Measurements from ENCODE around the gene ACSS2.
"Not testable (repeated sequence)": the region's sequence is repeated elsewhere in the genome, so short reads cannot be mapped to it uniquely, and the experiment has no call there.

ACSS2 gene

GRCh38 chr20:34873583-34874093 lies 2.8 kb upstream of the ACSS2 start:
- DNase-seq (ENCODE audit: low spot score): no peak

- peak; percentile 87 for DNase-seq (ENCODE audit: low spot score)
These were observed 2.2 kb upstream of the ACSS2 start for GRCh38 chr20:34874094-34874654.

DNA sequence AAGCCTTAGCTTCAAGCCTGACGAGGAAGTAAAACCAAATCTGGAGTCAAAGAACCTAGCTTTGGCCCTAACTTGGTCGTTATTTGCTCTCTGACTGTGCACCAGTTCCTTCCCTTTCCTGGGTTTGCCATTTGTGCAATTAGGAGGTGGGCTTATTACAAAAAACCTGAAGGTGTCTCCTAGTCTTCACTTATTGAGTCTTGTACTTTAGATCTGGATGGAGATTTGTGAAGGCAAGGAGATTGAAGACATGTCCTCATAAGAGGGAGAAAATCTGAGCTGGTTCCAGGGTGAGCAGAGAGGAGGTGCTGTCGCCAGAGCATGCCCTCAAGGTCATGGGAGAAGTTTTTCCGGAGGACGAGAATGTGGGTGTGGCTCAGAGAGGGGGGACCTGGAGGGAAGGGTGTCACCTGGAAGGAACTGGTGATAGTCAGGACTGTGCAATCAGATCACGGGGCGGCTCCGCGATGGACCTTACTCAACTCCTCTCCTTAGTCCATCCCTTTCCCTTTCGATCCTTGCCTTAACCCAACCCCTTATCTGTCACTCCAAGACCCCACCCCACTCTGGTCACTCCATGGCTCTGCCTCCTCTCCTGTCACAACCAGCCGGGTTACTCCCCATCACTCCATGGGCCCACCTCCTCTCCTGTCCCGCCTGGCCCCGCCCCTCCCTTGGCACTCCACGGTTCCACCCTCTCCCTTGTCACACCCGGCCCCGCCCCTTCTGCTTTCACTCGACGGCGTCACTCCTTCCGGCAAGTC lies 588 bp upstream of the ACSS2 start:
- DNase-seq (ENCODE audit: low spot score): no peak

DNA sequence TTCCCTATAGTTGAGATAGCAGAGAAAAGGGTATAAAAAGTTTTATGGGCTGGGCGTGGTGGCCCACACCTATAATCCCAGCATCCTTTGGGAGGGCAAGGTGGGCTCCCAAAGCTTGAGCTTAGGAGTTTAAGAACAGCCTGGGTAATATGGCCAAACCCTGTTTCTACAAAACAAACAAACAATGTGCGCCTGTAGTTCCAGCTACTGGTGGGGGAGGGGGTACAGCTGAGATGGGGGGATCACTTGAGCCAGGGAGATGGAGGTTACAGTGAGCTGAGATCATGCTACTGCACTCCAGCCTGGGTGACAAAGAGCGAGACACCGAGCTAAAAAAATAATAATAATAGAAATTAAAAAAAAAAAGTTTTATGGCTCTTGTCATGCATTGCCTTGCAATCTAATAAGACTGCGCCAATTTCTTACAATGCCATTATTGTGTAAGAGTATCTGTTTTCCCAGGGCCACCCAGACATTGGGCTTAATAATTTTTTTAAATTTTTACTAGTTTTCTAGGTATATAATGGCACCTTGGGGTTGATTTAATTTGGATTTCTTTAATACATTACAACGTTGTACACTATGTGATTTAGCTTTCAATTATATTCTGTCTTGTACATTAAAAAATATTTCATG lies 3.9 kb downstream of the ACSS2 start:
- no peak for DNase-seq (ENCODE audit: low spot score)

DNA sequence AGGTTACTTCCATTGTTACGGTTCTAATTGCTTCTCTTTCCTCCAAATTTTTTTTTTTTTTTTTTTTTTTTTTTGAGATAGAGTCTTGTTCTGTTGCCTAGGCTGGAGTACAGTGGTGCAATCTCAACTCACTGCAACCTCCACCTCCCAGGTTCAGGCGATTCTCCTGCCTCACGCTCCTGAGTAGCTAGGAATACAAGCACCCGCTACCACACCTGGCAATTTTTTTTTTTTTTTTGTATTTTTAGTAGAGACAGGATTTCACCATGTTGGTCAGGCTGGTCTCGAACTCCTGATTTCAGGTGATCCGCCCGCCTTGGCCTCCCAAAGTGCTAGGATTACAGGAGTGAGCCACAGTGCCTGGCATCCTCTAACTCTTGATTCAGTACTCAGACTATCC lies 4.6 kb downstream of the ACSS2 start:
- DNase-seq (ENCODE audit: low spot score): not testable (repeated sequence)

GRCh38 chr20:34881689-34882088 lies 5.3 kb downstream of the ACSS2 start:
- DNase-seq (ENCODE audit: low spot score): no peak

DNA sequence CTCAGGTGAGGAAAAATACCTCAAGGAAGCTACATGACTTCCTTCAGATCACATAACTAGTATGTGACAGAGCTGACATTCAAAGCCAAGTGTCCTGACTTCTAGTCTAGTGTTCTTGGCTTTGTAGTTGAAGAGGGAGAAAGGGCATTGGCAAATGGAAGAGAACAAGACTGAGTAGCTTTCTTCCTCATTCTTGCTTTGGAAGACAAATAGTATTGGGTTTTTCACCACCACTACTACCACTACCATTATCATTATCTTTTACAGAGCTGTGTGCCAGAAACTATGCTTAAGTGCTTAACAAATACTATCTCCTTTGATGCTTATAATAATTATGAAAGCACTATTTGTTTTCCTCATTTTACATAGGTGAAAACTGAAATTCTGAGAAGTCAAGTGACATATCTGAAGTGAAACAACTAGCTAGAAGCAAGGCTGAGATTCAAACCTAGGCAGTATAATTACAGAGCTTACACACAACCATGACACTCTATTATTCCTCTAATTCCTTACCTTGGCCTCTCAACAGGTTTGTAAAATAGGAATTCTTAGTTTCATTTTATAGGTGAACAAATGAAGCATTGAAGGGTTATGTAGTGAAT lies 6.8 kb downstream of the ACSS2 start:
- no peak for DNase-seq (ENCODE audit: low spot score)

GRCh38 chr20:34883809-34884208 lies 7.4 kb downstream of the ACSS2 start:
- DNase-seq (ENCODE audit: low spot score): no peak

DNA sequence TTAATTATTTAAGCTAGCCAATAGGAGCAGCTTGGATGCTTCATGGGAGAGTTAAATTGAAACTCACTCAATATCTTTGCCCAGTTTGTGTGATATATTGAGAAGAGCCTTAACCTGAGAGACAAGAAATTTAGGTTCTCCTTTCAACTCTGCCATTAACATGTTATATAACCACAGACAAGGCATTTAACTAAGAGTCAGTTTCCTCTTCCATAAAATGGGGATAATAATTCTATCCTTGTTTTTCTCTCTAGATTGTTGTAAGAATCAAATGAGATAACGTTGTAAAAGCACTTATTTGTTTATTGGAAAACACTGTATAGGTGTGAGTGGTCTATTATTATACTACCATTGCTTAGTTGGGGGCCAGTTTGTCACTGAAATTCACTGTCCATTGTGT lies 7.8 kb downstream of the ACSS2 start:
- no peak for DNase-seq (ENCODE audit: low spot score)

DNA sequence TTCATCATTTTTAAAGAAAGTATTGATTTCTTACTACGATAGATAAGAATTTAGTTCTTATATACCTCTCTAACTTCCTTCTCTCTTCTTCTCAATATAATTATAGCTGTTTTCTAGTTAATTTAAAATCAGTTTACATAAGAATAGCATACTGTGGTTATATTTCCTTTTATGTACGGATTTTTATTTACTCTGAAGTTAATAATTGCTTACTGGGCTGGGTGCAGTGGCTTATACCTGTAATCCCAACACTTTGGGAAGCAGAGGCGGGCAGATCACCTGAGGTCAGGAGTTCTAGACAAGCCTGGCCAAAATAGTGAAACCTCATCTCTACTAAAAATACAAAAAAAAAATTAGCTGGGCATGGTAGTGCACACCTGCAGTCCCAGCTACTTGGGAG lies 9.7 kb downstream of the ACSS2 start:
- DNase-seq (ENCODE audit: low spot score): no peak

DNA sequence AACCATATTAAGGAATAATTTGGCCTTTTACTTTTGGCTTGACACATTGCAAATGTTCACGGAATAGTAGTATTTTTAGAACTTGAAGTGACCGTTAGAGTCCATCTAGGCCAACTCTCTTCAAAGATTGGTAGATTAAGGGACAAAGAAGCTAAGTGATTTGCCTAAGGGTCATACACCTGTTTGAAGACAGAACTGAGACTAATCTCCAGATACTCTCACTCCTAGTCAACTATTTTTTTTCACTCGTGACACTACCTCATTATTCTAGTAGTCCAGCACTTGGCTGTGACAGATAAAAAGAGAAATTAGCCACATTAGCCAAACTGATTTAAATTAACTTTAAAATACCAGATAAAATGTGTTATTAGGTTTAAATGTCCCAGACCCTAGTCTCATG lies 10.6 kb downstream of the ACSS2 start:
- DNase-seq (ENCODE audit: low spot score): no peak

- no peak for DNase-seq (ENCODE audit: low spot score)
These were observed 12.1 kb downstream of the ACSS2 start for GRCh38 chr20:34888468-34888867.

DNA sequence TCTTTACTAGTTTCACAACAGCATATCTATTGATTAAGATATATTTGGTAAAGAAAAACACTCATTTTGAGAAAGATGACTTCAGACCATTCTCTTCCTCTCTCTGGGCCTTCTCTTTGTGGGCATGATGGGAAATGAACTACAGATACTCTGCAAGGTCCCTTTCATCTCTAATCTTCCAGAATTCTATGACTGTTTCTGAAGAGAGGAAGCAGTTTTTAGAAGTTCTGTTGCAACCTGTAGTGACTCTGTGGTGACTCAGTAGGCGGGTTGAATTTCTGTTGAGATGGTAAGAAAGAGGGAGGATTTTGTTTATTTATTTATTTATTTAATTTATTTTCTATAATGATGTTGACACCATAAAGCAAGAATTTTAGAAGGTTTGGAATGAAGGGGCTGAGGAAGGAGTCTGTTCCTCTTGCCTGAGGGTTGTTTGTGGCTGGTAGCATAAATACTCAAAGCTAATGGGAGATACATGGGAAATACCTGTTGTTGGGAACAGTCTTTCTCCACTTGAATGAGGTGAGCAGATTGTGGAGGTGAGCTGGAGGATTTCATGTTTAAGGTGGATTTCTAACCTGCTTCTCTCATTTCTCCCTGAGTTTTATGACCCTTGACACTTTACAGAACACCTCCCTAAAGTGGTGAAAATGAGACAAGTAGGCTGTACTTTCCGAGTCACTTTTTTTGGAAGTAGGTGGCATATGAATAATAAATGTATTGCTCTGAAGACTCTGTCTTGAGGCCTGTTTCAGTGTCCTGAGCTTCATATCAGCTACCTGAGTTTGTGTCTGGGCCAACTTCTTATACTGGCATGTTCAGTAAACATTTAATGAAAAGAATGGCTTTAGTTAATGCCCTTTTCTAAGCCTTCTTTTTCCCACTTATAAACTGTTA lies 15.0 kb downstream of the ACSS2 start:
- no peak for DNase-seq (ENCODE audit: low spot score)

- no peak for DNase-seq (ENCODE audit: low spot score)
These were observed 16.3 kb downstream of the ACSS2 start for GRCh38 chr20:34892671-34893070.

DNA sequence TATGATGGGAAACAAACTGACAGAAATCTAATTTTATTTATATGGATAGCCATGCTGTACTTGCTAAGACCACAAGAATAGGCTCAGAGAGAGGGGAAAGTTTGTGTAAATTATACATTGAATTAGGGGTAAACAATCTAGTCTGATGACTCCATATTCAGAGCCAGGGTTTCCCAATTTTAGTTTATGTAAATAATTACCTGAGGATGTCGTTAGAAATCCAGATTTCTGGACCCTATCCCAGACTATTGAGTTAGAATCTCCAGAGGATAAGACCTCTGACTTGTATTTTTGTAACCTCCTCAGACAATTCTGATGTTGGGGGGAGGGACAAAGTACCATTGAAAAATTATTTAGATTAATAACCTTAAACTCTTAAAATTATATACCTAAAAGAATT lies 18.3 kb downstream of the ACSS2 start:
- DNase-seq (ENCODE audit: low spot score): no peak

DNA sequence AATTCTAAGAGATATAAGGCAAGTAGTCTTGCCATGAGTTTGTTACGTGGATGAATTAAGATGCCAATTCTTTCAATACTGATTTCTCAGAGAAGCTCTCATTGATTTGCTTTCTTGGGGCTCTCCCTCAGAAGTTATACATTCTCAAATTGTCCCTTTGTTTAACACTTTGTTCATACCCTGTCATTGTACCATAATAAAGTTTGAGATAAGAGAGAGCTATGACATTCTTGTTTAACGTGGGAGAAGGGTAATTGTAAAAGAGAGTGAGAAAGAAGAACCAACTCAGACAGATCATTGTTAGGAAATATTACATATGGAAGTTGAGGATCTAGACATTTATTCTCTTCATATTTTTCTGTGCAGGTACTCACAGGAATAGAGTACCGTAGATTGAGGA lies 19.1 kb downstream of the ACSS2 start:
- DNase-seq (ENCODE audit: low spot score): no peak

- no peak for DNase-seq (ENCODE audit: low spot score)
These were observed 19.7 kb downstream of the ACSS2 start for GRCh38 chr20:34896086-34896621.

DNA sequence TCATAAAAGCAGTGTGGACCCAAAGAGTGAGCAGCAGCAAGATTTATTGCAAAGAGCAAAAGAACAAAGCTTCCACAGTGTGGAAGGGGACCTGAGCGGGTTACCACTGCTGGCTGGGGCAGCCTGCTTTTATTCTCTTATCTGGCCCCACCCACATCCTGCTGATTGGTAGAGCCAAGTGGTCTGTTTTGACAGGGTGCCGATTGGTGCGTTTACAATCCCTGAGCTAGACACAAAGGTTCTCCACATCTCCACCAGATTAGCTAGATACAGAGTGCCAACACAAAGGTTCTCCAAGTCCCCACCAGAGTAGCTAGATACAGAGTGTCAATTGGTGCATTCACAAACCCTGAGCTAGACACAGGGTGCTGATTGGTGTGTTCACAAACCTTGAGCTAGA lies 21.7 kb downstream of the ACSS2 start:
- DNase-seq (ENCODE audit: low spot score): not testable (repeated sequence)

DNA sequence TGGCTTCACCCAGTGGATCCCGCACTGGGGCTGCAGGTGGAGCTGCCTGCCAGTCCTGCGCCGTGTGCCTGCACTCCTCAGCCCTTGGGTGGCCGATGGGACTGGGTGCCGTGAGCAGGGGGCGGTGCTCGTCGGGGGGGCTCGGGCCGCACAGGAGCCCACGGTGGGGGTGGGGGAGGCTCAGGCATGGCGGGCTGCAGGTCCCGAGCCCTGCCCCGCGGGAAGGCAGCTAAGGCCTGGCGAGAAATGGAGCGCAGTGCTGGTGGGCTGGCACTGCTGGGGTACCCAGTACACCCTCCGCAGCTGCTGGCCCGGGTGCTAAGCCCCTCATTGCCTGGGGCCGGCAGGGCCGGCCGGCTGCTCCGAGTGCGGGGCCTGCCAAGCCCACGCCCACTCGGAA lies 22.3 kb downstream of the ACSS2 start:
- not testable (repeated sequence) for DNase-seq (ENCODE audit: low spot score)

- DNase-seq (ENCODE audit: low spot score): no peak
These were observed 27.8 kb downstream of the ACSS2 start for GRCh38 chr20:34904202-34904621.

- peak; percentile 91 for DNase-seq (ENCODE audit: low spot score)
These were observed 31.4 kb downstream of the ACSS2 start for GRCh38 chr20:34907616-34908469.
